ENCODE data around the gene MRPL27.
A peak's percentile ranks its signal among the peaks of the same experiment; 100 is the strongest.

MRPL27 gene

DNA sequence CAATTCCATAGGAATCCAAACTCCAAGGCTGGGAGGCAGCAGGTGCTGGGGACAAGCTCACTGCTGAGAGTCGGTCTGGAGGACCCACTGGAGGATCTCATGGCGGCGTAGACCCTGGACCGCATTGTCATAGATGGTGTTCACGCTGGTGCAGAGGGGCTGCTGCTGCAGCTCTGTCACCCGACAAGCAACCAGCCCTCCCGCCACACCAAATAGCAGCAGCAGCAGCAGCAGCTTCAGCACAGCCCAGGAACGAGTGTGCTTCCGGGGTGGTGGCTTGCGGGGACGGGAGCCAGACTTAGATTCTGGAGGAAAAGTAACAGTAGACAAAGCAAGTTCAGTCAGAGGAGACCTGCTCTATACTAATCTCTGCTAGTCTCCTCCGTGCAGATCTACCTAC is 9.9 kb upstream of the MRPL27 start:
- DNase-seq = no peak

- no peak for DNase-seq
These were observed 8.9 kb upstream of the MRPL27 start for GRCh38 chr17:50381920-50382319.

DNA sequence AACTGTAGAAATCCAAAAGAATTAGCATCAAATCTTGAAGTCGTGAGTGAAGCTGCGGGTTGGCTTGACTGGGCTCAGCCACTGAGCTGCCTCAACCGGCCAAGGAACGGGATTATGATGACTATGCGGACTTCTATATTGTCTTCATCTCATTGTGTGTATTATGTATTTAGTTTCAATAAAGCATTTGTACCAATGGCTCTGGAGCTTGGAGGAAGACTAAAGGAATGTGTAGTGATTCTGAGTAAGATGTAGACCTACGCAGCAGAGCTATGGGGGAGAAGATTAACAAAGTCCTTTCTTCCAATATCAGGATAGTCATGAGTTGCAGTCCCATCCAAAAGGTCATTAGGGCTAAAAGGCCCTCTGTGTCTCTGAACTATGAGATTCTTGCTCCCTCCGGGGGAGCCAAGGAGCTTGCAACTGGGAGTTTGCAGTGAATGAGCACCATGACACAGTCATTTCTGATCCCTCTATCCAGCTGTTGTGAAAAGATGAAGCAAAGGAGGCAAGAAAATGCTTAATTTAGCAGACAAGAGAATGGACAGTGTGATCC is 8.4 kb upstream of the MRPL27 start:
- no peak for DNase-seq

- no peak for DNase-seq
These were observed 7.6 kb upstream of the MRPL27 start for GRCh38 chr17:50380369-50381259.

GRCh38 chr17:50379351-50380132 is 6.6 kb upstream of the MRPL27 start:
- no peak for DNase-seq

GRCh38 chr17:50375858-50376538 is 3.0 kb upstream of the MRPL27 start:
- DNase-seq = no peak

GRCh38 chr17:50373705-50374104 is 721 bp upstream of the MRPL27 start:
- DNase-seq = no peak

GRCh38 chr17:50372222-50372757 is 694 bp downstream of the MRPL27 start:
- no peak for DNase-seq

DNA sequence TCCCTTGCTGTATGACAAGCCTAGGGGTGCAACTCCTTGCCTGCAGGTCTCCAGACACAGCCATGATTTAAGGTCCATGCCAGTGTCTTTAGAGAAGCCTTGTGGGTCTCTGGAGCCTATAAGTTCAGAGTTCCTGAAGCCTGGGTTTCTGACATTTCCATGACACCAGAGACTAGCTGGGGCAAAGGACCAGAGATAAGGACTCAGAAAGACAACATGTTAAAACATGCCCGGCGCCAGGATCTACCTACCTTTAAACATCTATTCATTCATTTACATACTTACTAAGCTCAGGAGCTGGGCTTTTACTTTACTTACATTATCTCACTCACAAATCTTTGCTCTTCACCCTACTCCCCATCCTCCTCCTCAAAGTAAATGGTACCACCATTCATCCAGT is 1.5 kb downstream of the MRPL27 start:
- no peak for DNase-seq

DNA sequence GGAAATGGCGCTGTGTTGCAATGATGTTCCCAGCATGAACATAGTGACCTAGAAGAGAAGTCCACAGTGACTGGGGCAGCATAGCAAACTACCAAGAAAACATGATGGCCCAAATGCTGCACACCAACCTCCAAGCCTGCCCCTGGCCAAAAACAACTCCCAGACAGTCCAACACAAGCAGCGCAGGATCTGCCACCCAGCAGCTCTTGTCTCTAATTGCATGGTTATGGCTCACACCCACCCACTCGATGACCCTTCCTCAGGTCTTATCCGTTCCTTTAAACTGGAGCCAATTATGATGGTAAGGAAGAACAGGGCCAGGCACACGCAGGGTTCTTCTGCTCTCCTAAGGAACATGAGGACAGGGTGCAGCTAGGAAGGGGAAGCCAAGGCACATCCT is 2.9 kb downstream of the MRPL27 start:
- no peak for DNase-seq

DNA sequence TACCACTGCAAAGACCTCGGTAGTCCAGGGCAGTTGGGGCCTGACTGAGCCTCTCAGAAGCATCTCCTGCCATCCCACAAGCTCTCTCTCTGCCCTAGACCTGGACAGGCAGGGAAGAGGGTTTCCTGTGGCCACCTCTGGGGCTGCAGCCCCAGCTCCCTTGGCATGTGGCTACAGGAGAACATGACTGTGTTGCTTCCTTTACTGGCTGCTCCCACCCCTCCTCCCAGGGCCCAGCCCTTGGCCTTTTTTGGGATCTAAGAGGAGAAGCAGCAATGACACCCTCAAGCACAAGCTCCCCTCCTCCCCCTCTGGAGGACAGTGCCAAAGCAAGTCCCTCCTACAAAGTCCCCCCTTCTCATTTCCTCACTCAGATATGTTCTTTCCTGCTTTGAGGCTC is 5.6 kb downstream of the MRPL27 start:
- no peak for DNase-seq

DNA sequence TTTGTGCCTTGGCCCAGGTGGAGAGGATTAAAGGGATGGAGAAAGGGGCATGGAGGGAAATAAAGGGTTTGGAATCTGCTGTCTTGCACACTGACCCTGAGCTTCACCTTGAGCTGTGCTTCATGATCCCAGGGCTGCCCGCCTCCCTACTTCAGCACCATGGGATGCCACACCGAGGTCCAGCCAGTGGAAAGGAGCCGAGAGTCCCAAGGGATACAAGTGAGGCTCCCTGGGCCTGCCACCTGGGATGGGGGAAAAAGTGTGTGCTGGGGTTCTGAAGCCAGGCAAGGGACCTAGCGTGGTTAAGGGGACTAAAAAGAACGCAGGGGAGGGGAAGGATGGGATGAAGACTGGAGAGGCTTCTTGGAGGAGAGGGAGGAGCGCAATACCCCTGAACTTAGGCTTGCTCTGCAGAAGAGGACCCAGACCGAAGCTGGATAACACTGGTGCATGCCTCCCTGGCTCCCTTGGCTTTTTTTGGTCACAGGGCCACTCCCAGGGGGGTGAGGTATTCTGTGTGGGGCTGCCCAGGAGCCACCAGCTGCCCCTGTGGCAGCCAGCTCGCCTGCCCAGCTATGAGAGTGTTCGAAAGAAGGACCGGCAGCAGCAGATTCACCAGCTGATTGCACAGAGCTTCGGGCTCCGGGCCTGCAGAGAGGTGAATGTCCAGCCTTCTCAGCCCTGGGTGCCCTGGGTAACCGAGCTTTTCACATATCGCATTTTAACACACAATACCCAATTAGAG is 7.2 kb downstream of the MRPL27 start:
- DNase-seq = no peak

GRCh38 chr17:50365165-50365564 is 7.8 kb downstream of the MRPL27 start:
- DNase-seq = no peak

GRCh38 chr17:50364715-50365114 is 8.3 kb downstream of the MRPL27 start:
- peak; percentile 89 for DNase-seq

DNA sequence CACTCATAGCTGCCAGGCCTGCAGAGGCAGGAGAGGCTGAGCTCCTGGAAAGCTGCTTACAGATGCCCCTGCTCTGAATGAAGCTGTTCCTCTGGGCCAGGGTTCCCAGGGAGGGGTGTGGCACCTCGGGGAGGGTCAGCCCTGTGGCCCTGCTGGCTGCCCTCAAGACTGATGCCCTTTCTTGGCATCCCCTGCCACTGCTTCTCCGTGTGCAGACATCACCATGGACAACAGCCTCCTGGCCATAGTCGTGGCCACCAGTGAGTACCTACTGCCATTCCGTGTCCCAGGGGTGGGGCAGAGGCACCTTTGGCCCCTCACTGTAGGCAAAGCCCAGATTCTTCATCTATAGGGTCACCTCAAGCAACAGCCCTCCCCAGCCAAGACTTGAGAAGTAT is 8.9 kb downstream of the MRPL27 start:
- no peak for DNase-seq

DNA sequence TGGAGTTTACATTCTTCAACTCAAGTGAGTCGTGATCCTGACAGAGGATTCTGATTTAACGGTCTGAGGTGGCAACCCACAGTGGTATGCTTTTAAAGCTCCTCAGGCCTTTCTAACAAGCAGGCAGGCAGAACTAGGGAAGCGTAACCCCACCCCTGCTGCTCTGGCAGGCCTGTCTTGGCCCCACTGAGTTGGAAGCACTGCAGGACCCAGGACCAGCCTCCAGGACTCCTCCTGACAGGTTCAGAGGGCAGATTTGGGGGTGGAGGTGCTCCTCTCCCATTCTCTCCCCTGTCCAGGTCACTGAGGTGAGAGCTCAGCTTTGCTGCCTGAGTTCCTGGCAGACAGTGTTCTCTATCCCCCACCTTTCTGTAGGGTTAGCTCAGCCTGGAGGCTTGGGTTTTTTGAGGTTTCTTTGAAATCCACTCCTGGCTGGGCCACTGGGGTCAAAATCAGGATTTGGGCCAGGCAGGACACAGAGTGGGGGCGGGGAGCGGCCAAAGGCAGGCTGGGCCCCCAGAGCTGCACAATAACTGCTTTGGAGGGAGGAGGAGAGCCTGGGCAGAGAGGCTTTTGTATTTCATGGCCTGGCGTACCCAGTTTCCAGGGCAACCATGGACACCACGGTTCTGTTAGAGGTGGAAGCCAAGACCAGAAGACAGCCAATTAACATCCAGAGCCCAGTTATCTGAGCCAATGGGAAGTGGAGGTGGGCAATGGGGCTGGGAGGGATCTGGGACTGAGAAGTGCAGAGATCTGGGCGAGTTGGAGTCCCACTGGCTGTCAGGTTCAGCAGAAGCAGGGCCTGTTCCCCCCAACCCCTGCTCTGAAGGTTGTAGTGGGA is 9.5 kb downstream of the MRPL27 start:
- peak; percentile 94 for DNase-seq

GRCh38 chr17:50362661-50363060 is 10.3 kb downstream of the MRPL27 start:
- DNase-seq = peak; percentile 25

- peak; percentile 90 for DNase-seq
These were observed 11.2 kb downstream of the MRPL27 start for GRCh38 chr17:50361561-50362480.

GRCh38 chr17:50360486-50361115 is 12.4 kb downstream of the MRPL27 start:
- peak; percentile 58 for DNase-seq
